ENCODE data around the gene UBE2F.
"Not testable (repeated sequence)": the region's sequence is repeated elsewhere in the genome, so short reads cannot be mapped to it uniquely, and the experiment has no call there.

UBE2F gene

DNA sequence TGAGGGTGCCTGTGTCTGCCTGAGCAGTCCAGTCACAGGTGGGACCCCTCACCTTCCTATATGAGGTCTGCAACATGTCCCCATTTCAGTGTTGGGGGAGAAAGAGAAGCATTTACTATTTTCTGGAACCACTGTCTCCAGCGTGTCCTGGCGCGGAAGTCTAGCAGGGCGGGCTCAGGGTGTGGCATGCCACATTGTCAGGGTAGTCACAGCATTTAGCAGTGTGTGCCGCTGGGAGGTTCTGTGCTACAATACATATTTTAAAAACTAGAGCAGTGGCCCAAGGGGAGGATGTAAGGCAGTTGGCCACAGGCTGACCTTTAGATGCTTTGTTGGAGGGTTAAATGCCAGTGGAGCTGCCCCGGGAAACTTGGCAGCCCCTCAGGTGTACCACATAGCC lies 12.5 kb downstream of the UBE2F start:
- no peak for DNase-seq (ENCODE audit: low read depth in 2 of 2)

DNA sequence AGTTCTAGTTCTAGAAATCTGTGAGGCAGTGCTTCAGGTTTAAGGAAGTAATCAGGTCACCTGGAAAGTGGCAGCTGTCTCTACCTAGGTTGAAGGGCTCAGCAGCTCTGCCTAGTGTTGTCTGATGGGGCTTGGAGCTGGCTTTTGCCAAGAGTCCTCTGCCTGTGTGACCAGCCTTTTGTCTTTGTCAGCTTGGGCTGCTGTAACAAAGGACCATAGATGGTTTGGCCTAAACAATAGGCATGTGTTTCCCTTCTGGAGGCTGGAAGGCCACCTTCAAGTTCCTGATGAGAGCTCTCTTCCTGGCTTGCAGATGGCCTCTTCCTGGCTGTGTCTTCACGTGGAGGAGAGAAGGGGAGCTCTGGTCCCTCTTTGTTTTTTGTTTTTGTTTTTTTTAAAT lies 13.3 kb downstream of the UBE2F start:
- DNase-seq (ENCODE audit: low read depth in 2 of 2): no peak

DNA sequence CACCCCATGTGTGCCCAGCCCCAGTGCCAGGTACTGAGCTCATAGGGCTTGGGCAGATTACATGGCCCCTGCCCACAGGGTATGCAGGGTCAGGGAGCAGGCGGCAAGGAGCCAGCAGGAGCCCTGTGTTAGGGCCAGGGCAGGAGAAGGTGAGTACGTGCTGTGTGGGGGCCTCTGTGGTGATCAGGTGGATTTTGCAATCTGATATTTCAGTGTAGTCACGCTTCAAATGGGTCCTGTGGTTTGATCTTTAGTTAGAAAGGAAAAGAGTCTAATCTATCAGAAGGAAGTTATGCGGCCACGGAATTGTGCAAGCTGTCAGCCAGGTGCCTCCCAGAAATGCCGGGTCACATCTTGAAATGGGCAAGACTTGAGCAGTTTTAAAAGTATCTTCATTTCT lies 13.9 kb downstream of the UBE2F start:
- DNase-seq (ENCODE audit: low read depth in 2 of 2): no peak

DNA sequence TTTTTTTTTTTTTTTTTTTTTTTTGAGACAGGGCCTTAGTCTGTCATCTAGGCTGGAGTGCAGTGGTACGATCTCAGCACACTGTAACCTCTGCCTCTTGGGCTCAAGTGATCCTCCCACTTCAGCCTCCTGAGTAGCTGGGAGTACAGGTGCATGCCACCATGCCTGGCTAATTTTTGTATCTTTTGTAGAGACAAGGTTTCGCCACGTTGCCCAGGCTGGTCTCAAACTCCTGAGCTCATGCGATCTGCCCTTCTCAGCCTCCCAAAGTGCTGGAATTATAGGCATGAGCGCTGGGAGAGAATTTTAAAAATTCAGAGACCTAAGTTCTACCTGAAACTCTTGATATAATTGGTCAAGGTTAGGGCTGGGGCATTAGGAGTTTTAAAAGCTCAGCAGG lies 14.8 kb downstream of the UBE2F start:
- not testable (repeated sequence) for DNase-seq (ENCODE audit: low read depth in 2 of 2)

DNA sequence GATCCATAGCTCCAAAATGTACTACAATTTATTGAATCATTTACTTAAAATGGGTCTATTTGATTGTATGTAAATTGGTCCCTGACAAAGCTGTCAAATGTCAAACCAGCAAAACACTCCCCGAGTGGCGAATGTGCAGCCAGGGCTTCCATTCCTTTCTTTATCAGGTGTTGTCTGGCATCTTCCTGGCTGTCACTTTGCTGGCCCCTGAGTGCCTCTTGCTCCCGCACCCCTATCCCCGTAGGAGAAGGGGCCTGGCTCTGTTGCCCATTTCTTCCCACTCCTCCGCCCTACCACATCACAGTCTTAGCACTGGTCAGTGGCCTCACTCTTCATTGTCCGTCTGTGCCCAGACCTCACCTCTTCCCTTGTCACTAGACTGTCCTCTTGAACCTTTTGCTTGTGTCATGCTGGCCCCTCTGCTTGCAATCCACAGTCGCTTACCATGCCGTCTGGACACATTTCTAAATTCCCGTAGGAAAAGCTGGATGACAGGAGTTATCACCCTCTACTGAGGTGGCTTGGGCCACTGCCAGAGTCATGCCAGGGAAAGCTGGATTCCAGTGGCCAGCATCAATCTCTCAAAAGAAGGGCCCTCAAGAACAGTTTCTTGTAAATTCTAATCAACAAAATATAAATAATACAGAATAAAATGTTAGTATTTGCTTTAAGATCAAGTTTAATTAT lies 15.4 kb downstream of the UBE2F start:
- DNase-seq (ENCODE audit: low read depth in 2 of 2): no peak

DNA sequence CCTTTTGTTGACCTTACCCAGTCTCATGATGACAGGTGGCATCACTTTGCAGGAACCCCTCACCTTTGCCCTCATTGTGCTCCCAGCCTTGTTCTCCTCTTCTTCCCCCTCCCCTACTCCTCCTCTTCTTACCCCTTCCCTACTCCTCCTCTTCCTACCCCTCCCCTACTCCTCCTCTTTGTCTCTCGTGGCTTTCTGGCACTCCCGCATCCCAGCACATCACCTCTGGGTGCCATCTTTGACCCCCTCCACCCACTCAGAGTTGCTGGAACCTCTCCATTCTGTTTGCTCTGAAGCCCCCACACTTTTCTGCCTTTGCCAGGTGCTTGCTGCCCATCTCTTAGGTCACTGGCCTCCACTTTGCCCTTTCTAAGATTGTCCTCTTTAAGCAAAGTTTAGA lies 17.1 kb downstream of the UBE2F start:
- DNase-seq (ENCODE audit: low read depth in 2 of 2): no peak

DNA sequence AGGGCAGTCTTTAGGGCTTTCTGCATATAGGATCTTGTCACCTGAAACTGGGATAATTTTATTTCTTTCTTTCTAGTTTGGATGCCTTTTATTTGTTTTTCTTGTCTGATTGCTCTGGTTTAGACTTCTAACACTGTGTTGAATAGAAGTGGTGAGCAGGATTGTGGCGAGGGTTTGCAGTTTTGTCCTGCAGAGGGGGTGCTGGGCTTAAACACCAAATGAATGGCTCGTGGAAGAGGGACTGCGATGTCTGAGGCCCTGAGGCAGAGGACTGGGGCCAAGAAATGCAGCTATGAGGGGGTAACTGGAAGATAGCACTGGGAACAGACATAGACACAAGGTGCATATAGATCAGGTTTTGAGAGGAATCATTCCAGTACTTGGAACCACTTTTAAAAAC lies 20.5 kb downstream of the UBE2F start:
- no peak for DNase-seq (ENCODE audit: low read depth in 2 of 2)

DNA sequence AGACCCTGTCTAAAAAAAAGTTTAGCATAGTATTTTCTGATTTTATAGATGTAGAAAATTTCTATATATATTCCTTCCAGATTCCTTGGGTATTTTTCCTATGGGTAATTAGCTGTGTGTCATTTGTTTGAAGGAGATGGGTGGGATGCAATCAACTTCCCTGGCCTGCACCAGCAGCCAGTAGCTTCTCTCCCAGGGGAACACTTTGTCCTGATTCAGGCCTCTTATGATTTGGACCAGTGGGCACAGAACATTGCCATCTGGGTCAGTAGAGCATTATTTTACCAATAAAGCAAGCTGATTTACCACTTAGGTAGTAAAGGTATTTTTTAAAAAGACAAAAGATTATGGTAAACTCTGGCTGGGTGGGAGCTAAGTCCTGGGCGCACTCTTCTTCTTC lies 26.9 kb downstream of the UBE2F start:
- DNase-seq (ENCODE audit: low read depth in 2 of 2): no peak

DNA sequence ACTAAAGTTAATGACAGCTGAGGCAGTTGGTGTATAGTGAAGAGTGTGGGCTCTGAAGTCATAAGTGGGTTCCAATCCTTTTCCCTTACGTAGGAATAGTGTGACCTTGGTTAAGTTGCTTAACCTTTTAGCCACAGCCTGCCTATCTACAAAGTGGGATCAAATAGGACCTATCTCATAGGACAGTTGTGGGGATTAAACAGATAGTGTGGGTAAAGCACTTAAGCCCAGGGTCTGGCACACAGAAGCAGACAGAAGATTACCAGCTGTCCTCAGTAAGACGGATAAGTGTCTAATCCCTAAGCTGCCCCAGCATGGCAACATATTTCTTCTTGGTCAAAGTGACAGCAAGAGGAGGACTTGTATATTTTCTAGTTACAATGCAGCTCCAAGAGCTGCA lies 28.2 kb downstream of the UBE2F start:
- no peak for DNase-seq (ENCODE audit: low read depth in 2 of 2)

DNA sequence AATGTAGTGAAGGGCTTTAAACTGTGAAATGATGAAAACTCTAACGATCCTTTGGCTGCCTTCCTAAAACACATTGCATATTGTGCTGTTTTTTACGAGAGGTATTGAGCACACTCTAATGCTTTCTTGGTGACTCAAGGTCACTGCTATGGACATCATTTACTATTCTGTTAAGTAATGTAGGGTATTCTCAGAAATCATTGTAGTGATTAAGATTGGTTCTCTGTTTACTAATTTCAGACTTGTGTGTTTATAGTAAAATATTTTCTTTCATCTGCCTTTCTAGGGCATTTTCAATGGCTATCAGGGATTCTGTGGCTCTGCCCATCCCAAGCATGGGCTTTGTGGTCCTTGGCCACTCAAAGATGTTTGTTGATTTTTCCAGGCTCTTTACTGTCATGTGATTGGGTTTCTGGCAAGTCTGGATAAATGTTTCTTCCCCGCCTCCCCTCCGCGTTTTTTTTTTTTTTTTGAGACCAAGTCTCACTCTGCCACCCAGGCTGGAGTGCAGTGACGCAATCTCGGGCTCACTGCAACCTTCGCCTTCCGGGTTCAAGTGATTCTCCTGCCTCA lies 29.3 kb downstream of the UBE2F start:
- no peak for DNase-seq (ENCODE audit: low read depth in 2 of 2)

DNA sequence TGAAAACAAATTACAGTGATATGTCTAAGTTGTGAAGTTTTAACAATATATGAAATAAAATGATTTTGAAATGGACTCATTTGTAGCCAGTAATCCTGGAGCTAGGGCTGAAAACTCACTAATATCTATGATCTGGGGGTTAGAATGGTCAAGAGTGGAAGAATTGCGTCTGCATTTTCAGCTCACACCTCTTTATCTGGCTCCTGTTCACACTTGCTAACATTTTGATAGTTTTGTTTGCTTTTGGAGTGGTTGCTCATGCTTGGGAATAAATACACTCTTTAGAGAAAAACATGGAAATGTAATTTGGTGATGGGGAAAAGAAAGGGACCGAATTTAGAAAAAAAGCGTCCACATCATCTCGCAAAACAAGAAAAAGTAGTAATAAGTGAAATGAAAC lies 30.7 kb downstream of the UBE2F start:
- DNase-seq (ENCODE audit: low read depth in 2 of 2): no peak

DNA sequence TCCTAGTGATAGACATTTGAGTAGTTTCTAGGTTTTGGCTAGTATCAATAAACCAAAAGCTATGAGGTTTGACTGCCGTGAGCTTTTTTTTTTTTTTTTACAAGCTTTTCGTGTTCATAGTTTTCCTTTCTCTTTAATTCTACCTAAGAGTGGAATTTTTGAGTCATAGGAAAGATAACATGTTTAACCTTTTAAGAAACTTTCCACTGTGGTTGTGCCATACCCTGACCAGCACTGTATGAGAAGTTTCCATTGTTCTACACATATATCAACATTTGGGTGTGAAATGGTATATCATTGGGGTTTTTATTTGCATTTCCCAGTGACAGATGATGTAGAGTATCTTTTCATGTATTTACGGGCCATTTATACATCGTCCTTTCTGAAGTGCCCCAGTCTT lies 31.7 kb downstream of the UBE2F start:
- DNase-seq (ENCODE audit: low read depth in 2 of 2): no peak

DNA sequence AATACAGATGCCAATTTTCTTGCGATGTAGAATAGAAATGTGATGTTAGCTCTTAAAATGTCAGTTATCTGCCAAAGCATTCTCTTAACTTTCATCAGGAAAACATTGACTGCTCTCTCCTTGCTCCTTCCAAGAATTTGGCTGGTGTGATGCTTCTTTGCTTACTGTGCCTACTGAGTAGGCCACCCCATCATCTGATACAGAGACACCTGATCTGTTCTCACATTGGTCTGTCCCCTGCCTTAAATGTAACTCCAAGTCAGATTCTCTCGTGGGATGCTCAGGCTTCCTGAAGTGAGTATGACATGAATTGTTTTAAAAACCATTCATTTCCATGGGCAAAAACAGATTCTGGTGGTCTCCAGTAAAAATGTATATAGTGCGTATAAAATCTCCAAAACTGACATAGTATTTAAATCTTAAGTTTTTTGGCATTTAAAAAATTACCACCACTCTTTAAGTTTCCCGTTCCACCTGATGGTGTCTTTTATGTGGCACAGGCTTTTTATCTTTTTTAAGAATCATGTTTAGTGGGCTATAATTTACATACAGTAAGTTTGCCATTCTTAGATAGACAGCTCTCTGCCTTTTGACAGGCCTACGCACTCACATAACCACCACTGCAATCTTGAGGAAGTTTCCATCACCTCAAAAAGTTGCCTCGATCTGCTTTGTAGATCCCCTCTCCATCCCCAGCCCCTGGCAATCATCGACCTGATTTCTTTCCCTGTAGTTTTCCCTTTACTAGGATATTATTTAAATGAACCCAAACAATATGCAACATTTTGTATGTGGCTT lies 36.6 kb downstream of the UBE2F start:
- no peak for DNase-seq (ENCODE audit: low read depth in 2 of 2)

DNA sequence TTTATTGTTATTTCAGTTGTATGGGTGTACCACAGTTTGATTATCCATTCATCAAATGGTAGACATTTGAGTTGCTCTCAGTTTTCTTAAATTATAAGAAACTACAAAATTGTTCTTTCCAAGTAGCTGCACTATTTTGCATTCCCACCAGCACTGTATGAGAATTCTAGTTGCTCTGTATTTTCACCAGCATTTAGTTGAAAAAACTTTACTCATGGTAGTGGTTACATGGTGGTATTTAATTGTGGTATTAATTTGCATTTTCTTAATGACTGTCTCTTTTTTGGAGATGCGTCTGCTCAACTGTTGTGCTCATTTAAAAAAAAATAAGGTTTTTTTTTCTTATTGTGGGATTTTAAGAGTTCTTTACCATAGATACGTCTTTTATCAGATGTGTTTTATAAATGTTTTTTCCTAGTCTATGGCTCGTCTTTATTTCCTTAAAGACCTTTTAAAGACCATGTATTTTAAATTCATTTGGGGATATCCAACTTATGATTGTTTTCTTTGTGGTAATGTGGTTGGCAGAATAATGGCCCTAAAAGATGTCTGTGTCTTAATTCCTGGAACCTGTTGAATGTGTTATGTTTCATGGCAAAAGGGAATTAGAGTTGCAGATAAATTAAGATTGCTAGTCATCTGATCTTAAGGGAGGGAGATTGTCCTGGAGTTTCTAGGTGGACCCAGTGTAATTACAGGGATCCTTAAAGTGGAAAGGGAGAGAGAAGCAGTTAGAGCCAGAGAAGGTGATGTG lies 37.4 kb downstream of the UBE2F start:
- no peak for DNase-seq (ENCODE audit: low read depth in 2 of 2)

DNA sequence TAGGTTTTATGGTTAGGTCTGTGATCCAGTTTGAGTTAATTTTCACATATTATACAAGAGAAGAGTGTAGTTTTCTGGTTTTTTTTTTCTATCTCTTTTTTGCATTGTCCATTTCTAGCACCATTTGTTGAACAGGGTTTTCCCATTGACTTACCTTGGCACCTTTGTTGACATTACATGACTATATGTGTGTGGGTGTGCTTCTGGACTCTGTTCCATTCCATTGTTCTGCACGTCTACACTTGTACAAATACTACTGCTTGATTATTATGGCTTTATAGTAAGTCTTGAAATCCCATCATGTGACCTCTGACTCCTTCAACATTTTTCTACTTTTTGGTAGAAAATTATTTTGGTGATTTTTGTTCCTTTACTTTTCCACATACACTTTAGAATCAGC lies 38.7 kb downstream of the UBE2F start:
- no peak for DNase-seq (ENCODE audit: low read depth in 2 of 2)

DNA sequence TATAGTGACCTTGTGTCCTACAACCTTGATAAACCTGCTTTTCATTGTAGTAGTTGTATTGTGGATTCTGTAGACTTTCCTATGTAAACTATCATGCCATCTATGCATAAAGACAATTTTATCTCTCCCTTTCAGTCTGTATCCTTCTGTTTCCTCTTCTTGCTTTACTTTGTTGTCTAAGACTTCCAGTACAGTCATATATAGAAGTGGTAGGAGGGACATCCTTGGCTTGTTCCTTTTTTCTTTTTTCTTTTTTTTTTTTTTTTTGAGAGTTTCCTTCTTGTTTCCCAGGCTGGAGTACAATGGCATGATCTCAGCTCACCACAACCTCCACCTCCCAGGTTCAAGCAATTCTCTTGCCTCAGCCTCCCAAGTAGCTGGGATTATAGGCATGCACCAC lies 39.7 kb downstream of the UBE2F start:
- no peak for DNase-seq (ENCODE audit: low read depth in 2 of 2)

DNA sequence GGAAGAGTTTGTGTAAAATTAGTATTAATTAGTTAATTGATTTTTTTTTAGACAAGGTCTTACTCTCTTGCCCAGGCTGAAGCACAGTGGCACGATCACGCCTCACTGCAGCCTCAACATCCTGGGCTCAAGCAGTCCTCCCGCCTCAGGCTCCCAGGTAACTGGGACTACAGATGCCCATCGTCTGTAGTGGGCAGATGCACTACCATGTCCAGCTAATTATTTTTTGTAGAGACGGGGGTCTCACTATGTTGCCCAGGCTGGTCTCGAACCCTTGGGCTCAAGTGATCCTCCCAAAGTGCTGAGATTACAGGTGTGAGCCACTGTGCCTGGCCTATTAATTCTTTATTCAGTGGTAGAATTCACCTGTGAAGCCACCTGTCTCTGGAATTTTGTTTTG lies 41.1 kb downstream of the UBE2F start:
- DNase-seq (ENCODE audit: low read depth in 2 of 2): no peak

DNA sequence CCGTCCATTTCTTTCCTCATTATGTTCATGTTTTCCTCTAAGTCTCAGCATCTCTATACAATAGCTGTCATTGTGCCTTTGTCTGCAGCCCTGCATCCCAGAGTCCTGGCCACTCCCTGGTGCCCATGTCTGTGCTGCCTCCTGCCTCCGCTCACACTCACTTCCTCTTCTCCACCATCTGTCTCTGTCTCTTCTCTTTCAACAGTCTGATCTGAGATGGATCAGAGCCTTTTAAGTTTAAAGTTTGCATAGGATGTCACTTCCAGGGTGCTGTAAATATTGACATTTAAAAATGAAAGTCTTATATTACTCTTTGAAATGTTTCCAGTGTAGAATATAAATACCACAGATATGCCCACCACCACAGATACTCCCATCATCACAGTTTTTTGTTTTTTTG lies 42.7 kb downstream of the UBE2F start:
- no peak for DNase-seq (ENCODE audit: low read depth in 2 of 2)

DNA sequence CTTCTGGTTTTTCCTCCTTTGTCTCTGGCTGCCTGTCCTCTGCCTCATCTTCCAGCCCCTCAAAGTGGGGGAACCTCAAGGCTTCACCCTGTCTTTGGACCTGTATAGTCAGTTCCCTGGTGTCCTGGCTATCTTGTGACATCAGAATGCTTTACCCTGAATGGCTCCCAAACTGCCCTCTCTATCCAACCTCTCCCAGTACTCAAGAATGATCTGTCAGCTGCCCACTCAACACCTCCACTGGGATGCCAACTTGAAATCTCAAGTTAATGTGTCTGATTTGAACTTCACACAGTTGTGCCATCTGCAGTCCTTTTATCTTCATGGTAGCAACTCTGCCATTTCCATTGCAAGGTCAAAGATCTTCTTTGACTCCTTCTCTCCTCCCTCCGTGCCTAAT lies 43.8 kb downstream of the UBE2F start:
- no peak for DNase-seq (ENCODE audit: low read depth in 2 of 2)

DNA sequence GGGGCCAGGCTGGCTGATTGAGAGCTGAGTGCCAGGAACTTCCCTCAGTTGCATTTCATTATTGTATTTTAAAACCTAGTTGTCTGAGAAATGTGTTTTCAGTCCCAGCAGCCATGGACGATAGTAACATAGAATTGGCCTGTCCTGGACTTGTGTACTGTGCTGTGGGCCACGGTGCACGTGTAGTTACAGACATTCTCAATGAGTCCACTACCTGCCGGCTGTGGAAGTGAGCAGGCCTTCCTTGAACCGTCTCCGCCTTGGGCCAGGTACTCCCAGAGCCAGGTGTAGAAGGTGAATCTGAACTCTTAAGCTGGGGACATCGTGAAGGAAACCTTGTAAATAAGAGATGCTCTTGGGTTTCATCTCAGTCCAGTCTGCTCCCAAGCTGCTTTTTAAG lies 47.0 kb downstream of the UBE2F start:
- DNase-seq (ENCODE audit: low read depth in 2 of 2): no peak

DNA sequence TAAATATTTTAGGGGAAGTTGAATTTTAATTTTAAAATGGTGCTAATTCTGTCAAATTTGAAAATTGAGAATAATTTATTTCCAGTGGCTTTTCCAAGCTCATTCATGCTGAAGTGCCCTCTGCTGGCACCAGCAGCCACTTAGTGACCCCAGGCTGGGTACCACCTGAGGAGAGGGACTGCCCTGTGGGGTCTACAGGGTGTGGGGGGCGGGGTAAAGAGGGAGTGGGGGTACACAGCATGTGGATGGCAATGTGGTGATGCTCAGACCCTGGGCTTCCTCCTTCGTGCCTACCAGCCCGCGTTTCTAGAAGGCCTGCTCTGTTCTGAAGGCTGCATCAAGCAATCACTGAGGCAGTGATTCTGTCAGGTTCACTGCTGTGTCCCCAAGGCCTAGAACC lies 48.9 kb downstream of the UBE2F start:
- DNase-seq (ENCODE audit: low read depth in 2 of 2): no peak

DNA sequence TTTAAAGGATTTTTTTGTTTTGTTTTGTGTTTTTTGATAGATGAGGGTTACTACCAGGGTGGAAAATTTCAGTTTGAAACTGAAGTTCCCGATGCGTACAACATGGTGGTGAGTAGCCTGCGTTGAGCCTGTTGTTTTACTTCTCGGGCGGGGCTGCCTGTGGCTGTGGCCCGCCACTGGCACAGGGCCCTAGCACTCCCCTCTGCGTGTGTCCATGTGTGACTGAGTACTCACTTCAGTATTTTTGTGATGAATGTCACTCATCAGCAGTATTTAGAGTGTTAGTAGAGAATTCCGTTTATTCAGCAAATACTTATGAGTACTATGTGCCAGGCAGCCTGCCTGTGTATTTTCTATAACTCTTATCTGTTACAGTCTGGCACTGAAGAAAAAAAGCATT lies 49.7 kb downstream of the UBE2F start:
- no peak for DNase-seq (ENCODE audit: low read depth in 2 of 2)

DNA sequence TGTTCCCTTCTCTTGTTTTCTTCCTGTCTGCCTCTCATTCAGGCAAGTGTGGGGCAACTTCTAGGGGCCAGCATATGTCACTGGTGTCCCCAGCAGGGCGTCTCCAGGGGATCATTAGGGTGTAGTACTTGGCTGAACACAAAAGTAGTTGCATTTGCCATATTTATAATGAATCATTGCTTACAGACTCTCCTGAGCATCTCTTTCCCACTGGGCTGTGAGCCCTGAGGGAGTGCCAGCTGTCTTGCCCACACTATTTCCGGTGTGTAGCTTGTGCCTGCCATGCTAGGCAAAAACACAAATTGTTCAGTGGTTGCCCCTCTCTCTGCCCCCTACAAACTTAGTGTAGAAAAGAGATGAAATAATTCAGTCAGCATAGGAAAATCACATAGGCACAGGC lies 53.1 kb downstream of the UBE2F start:
- DNase-seq (ENCODE audit: low read depth in 2 of 2): no peak

Measured in stimulated activated CD8-positive, alpha-beta memory T cell treated with anti-CD3 and anti-CD28 coated beads, Interleukin-7, amount 100 ng/mL, for 1 hour (primary cell).